Myocyte (in vitro differentiated cells): ENCODE data around the gene OGFOD3. TPM values are rescaled to one million over a fixed set of nuclear protein-coding genes. Genes with fewer than 3 reads are reported as not detected.
"Not testable (repeated sequence)": the region's sequence is repeated elsewhere in the genome, so short reads cannot be mapped to it uniquely, and the experiment has no call there.

Source experiments
- DNase-seq: peaks from one replicate; pipeline ENCODE4 v3.0.0-alpha.2; 2012; ENCODE audit warnings: low read depth
- total RNA-seq: library from RNA; depleted of rRNA; stranded (reverse); fragments of >200 nt; gene quantifications from 2 replicates; pipeline ENCODE4 v1.2.3, GENCODE V29; 2014

The OGFOD3 gene
- total RNA-seq, 1 donor from 2014 or later: 37.4 TPM

- no peak for DNase-seq
These were observed 59.7 kb downstream of the OGFOD3 start, which contains the start of gene TEX19 for GRCh38 chr17:82358465-82359350. Gene TEX19 (plus strand): TSS chr17:82359247. CDS start chr17:82362151, 2,904 bp downstream.

GRCh38 chr17:82357394-82357793 is 61.0 kb downstream of the OGFOD3 start:
- no peak for DNase-seq

DNA sequence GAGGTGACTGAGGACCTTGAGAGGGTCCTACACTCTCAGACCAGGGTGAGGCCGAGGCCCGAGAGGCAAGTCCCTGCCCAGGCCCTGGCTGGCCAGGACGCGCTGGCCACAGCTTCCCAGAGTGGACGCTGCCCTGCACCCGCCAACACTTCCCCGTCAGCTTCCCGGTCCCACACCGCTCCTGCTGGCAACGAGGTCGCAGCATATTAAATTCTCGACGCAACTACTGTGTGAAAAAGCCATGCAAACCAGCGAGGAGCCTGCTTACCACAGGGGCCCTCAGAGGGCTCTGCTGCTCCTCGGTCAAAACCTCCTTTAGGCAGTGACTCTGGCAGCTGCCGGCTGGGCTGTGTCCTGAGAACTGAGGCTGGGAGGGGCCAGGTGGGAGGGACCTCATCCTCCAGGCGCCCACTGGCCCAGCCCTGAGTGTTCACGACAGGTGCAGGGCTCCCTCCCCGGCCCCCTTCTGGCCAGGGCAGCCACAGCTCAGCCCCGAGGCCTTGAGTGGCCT is 61.5 kb downstream of the OGFOD3 start:
- DNase-seq: peak; percentile 88

- DNase-seq: no peak
These were observed 62.5 kb downstream of the OGFOD3 start for GRCh38 chr17:82355770-82356427.

GRCh38 chr17:82354804-82355308 is 63.5 kb downstream of the OGFOD3 start:
- no peak for DNase-seq

- DNase-seq: no peak
These were observed 64.9 kb downstream of the OGFOD3 start for GRCh38 chr17:82353484-82353883.

DNA sequence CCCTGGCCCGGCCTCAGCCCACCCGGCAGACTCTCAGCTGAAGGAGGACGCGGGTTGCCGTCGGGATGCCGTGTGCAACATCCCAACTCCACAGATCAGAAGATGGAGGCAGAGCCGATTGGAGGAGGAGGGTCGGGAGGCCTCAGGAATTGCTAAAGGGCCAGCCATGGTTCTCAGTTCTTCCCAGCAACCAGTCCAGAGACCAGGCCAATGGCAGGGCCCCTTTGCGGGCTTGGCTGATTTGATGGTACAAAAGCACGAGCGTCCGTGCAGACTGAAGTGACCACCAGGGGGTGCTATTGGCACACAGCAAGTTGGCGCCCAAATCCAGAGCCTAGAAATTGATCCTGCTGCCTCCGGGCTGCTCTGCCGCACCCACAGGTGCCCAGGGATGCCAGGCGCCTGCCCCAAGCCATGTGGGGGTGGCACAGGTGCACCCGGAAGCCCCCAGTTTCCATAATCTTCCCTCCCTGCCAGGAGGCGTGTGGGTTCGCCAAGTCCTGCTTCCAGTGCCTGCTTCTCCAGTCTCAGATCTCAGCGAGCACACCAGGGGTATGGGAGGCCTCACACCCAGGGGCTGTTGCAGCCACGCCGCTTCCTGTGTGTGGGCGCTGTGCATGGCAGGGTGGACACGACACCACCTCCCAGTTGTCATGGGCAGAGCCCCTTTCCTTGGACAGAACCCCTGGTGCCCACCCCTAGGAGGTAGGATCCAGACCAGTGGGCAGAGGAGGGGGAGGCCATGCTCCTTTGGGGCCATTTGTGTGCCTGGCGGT is 66.5 kb downstream of the OGFOD3 start:
- peak; percentile 91 for DNase-seq

DNA sequence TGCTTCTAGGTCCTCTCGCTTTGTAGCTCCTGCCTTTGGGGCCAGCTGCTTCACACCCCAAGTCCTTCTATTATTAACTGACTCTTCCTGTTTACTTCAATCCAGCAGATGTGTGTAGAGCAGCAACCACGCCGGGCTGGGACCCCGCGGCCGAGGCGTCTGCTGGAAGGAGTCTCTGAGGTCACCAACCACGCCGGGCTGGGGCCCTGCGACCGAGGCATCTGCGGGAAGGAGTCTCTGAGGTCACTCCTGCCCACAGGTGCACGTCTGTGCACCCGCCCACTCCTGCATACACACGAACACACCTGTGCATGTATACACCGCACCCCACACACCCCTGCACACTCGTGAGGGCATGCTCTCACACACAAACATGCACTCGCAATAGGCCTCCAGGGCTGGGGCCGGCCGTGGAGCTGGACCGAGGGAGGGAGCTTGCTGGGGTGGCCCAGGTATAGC is 67.1 kb downstream of the OGFOD3 start:
- no peak for DNase-seq

DNA sequence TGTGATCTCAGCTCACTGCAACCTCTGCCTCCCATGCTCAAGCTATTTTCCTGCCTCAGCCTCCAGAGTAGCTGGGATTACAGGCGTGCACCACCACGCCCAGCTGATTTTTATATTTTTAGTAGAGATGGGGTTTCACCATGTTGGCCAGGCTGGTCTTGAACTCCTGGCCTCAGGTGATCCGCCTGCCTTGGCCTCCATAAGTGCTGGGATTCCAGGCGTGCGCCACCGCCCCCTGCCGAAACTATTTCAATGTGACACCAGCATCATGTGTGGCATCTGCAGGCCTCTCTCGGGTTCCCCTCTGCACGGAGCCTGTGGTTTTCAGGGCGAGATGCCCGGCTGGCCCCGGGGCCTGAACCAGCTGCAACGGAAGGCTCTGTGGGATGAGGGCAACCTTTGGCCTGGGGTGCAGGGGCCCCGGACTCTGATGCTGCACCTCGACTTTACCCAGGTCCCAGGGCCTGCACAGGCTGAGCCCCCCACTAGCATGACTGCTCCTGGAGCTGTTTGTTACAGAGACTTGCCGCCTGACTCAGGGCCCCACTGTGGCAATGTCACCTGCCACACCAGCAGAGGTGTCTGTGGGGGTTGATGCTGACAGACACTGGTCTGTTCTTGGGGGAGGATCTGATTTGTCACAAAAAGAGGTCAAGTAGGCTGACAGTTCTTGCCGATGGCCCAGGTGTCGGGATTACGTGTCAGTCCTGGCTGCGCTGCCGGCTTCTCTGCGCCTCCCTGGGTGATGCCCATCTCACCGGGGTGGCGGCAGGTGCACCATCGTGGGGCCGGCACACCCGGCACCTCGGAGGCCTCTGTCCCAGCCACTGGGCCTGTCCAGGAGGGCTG is 68.0 kb downstream of the OGFOD3 start:
- no peak for DNase-seq

DNA sequence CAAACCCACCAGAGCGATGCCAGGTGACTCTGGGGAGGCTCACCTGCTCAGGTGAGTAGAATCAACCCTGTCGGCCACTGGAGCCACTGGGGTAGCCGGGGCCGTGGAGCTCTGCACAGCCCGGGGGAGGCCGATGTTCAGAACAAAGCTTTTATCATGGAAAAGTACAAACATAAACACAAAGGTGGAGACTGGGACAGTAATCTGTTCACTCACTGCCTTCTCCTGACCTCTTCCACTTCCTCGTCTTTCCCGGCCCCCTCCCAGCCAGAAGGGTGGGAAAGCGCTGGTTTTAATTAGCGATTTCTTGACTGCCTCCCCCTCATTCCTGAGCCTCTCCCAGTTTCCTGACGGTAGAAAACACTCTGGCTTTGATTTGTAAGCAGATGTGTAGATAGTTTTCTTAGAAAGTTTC is 69.1 kb downstream of the OGFOD3 start:
- DNase-seq: no peak

DNA sequence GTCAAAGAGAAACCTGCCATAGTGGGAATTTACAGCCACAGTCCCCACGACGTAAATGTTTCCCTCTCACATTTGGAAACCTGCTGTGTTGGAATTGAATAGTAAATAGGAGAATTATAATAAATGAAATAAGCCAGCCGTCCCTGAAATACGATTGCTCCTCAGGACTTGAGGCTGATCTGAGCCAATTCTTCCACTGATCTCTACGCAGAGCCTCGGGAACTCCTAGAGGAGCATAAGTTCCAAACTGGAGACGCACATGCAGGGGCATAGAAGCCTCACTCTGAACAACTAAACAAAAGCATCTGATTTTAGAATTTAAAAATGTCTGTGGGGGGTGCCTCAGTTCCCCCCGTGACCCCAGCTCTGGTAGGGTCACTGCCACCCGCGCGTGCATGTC is 69.5 kb downstream of the OGFOD3 start:
- no peak for DNase-seq

GRCh38 chr17:82348434-82348833 is 70.0 kb downstream of the OGFOD3 start:
- no peak for DNase-seq

GRCh38 chr17:82347994-82348393 is 70.4 kb downstream of the OGFOD3 start:
- not testable (repeated sequence) for DNase-seq

- no peak for DNase-seq
These were observed 71.8 kb downstream of the OGFOD3 start for GRCh38 chr17:82346342-82347300.

DNA sequence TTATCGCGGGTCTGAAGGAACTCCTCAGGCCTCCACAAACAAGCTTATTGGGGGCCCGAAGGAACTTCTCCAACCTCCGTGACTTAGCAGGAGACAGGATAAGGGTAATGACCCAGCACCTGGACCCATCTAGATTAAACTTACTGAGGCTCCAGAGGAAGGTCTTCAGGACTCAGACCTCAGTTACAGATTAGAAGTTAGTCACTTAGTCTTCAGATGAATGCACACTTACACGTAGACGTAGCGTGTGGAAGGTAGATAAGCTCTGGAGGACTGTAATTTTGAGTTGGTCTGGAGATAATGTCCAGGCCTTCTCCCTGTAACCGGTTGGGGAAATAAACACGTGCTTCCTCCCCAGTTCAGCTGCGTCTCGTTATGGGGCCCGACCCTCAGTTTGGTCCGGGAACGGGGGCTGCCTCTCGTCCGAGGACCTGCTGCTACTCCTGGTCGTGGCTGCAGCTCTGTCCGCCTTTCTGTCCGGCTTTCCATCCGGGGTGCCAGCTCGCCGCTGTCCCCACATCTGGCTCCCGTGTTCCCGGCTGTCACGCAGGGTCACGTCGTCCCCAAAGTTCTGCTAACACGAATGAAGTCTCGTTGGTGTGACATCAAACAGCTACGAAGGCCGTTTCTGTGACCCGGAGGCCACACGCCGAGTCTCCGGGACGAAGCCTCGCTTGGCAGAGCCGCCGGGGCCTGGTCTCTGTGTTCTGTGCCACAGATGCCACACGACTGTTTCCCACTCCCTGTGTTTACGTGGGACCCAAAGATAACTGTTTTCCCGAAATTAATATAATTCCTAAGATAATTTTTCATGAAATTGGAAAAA is 73.0 kb downstream of the OGFOD3 start:
- DNase-seq: no peak

DNA sequence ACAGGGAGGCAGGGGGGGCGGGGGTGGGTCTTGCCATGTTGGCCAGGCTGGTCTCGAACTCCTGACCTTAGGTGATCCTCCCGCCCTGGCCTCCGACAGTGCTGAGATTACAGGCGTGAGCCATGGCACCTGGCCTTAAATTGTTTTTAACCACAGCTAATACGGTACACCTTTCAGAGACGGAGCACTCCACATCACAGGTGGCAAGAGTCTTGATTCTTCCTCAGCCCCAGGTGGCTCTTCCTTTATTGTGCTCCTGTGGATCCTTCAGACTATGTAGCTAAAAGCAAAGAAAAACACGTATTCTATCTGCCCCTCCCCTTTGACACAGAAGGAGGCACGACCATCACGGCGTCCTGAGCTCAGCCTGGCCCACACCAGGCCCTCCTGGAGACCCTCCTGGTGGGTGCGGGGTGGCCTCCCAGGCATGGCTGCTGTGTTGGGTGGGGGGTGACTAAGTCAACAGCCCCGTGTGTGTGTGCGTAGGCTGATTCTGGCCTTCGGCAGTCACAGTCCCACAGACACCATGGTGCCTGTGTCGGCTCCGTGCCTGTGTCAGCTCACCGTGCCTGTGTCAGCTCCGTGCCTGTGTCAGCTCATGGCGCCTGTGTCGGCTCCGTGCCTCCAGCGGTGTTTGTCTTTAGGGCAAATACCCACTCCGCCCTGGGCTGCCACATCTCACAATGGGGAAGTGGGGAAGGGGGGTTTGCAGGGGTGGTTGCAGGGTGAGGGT is 74.0 kb downstream of the OGFOD3 start:
- no peak for DNase-seq

DNA sequence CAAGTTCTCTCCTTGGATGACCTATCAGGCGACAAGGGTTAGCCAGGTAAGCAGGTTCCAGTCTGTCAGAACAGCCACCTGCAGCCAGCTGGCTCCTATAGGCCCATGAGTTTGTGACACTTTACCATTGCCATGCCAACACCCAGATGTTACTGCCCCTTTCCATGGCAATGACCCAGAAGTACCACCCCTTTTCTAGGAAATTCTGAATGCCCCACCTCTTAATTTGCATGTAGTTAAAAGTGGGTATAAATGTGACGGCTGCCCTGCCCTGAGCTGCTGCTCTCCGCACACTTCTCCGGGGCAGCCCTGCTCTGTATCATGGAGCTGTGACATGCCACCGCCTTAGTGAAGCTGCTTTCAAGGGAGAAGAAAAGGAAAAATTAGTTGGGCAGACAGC is 74.8 kb downstream of the OGFOD3 start:
- DNase-seq: no peak
